Stomach (tissue), 9 donors: ENCODE data around the gene ERC1. TPM values are rescaled to one million over a fixed set of nuclear protein-coding genes. Genes with fewer than 3 reads are reported as not detected.
"Not testable (repeated sequence)": the region's sequence is repeated elsewhere in the genome, so short reads cannot be mapped to it uniquely, and the experiment has no call there.

Experiments
- DNase-seq, 2 donors: peaks; one replicate each; pipeline versions ENCODE4 v3.0.0 to v3.0.0-alpha.2; 2013 to 2019
- H3K27ac ChIP-seq, 5 donors: fragments of 200-600 bp in 4 of 5; sonication (generic) in 4 of 5; one replicate each; pipeline ENCODE4 v1.5.1; 2013 to 2019; ENCODE audit warnings: mild to moderate bottlenecking in 1 of 5, moderate library complexity in 1 of 5
- H3K27me3 ChIP-seq, 3 donors: fragments of 200-600 bp; sonication (generic); one replicate each; pipeline ENCODE4 v1.5.1; 2017 to 2019; ENCODE audit warnings: mixed run types in 1 of 3
- H3K36me3 ChIP-seq, 4 donors: fragments of 200-600 bp; sonication (generic); 1 replicate in 3 of 4; 2 replicates in 1 of 4; pipeline ENCODE4 v1.5.1; 2016 to 2019
- H3K4me1 ChIP-seq, 4 donors: fragments of 200-600 bp; sonication (generic); one replicate each; pipeline ENCODE4 v1.5.1; 2016 to 2019
- H3K4me3 ChIP-seq, 4 donors: fragments of 200-600 bp; sonication (generic) in 3 of 4; one replicate each; pipeline ENCODE4 v1.5.1; 2016 to 2019; ENCODE audit warnings: mild to moderate bottlenecking in 1 of 4
- H3K9me3 ChIP-seq, 4 donors: fragments of 200-600 bp; sonication (generic); one replicate each; pipeline ENCODE4 v1.5.1; 2016 to 2019
- EP300 ChIP-seq: sonication (generic); formaldehyde crosslinking; IDR thresholded peaks from one replicate; pipeline ENCODE4 v1.6.1; 2017; ENCODE audit warnings: antibody characterized with exemption
- POLR2A ChIP-seq, 4 donors: fragments of 450-650 bp; IDR thresholded peaks; one replicate each; pipeline ENCODE4 v1.6.1; 2016; ENCODE audit warnings: antibody characterized with exemption in 4 of 4, control low read depth in 2 of 4, mild to moderate bottlenecking in 1 of 4, moderate library complexity in 1 of 4
- POLR2AphosphoS5 ChIP-seq, 3 donors: sonication (generic); formaldehyde crosslinking; IDR thresholded peaks; one replicate each; pipeline ENCODE4 v1.6.1; 2016; ENCODE audit warnings: antibody characterized with exemption in 3 of 3
- WGBS, 5 donors: extraction: QIAGEN DNeasy Blood & Tissue Kit in 3 of 5; methylation state at CpG; one replicate each; pipeline versions ENCODE4 v1.1.5 to v1.1.7; 2013 to 2018; 5-methylcytosine and 5-hydroxymethylcytosine counted together
- intact Hi-C: fragments of 100-400 bp; cut with DNase I; formaldehyde crosslinking; loops from one replicate; pipeline ENCODE4 v1.15.1; 2023; ENCODE audit warnings: low total_unique reads
- polyA plus RNA-seq, 3 donors: library from polyadenylated mRNA; stranded (reverse); fragments of 200-250 nt; gene quantifications; one replicate each; pipeline ENCODE4 v1.2.3, GENCODE V29; 2013
- total RNA-seq, 5 donors: library from RNA; depleted of rRNA; stranded (reverse); fragments of >200 nt; gene quantifications; one replicate each; pipeline versions ENCODE4 v1.1.0 to v1.2.3, GENCODE V29; 2014 to 2016
- TF ChIP-seq, protein P1 (sequence below), 7 experiments: fragments of 450-650 bp in 4 of 7; fragments of 200-600 bp in 3 of 7; sonication (generic) in 3 of 7; IDR thresholded peaks; one replicate each; pipeline ENCODE4 v1.5.1; 2016 to 2019; ENCODE audit warnings: antibody characterized with exemption in 7 of 7, control low read depth in 2 of 7, mild to moderate bottlenecking in 1 of 7
- donor health status: healthy with polysubstance abuse.
- donor health status: Bipolar disorder and iron deficiency.
- donor health status: healthy.

ERC1 gene
- total and polyA plus RNA-seq, 8 donors, result 3.8 to 69.4 (median 51.6) TPM

DNA sequence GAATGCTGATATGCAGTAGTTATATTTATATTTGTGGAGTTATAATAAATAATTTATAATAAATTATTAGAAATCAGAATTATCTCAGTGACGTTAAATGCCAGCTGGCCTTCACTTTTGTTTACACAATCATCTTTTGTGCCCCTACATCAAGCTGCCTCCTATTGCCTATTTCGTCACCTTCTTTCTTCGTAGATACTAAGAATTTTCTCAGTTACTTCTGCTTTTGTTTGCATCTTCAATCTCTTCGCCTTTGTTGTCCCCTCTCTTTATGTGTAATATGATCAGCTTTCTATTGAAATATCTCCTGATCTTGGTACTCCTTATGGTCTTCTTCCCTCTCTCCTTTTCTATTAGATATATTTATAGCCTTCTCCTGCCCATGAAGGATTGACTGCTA is 197.0 kb downstream of the ERC1 start:
- H3K27me3 ChIP-seq, result no peaks in the 10 kb centered on the region
- intact Hi-C loops, result no loop called here
- TF ChIP-seq POLR2A (IDR thresholded peaks at IDR 0.05) (no peak), EP300 (no peak), POLR2AphosphoS5 (IDR thresholded peaks at IDR 0.05) (no peak)
- TF ChIP-seq, protein P1, sequence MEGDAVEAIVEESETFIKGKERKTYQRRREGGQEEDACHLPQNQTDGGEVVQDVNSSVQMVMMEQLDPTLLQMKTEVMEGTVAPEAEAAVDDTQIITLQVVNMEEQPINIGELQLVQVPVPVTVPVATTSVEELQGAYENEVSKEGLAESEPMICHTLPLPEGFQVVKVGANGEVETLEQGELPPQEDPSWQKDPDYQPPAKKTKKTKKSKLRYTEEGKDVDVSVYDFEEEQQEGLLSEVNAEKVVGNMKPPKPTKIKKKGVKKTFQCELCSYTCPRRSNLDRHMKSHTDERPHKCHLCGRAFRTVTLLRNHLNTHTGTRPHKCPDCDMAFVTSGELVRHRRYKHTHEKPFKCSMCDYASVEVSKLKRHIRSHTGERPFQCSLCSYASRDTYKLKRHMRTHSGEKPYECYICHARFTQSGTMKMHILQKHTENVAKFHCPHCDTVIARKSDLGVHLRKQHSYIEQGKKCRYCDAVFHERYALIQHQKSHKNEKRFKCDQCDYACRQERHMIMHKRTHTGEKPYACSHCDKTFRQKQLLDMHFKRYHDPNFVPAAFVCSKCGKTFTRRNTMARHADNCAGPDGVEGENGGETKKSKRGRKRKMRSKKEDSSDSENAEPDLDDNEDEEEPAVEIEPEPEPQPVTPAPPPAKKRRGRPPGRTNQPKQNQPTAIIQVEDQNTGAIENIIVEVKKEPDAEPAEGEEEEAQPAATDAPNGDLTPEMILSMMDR (IDR thresholded peaks at IDR 0.05), result no peak
- no peak for DNase-seq
- H3K27ac ChIP-seq, result no peak overlapping the region
- H3K9me3 ChIP-seq, result no peaks in the 10 kb centered on the region
- WGBS, 5 donors, result 82 to 95% (median 92%) methylated on average over 4 of the region's 4 CpGs
- H3K4me3 ChIP-seq, result no peak overlapping the region
- H3K36me3 ChIP-seq, result peaks cover 3 to 61% (median 53%) of the 10 kb centered on the region in 4 donors
- H3K4me1 ChIP-seq, result peaks cover 0 to 16% (median 0%) of the 10 kb centered on the region in 4 donors

DNA sequence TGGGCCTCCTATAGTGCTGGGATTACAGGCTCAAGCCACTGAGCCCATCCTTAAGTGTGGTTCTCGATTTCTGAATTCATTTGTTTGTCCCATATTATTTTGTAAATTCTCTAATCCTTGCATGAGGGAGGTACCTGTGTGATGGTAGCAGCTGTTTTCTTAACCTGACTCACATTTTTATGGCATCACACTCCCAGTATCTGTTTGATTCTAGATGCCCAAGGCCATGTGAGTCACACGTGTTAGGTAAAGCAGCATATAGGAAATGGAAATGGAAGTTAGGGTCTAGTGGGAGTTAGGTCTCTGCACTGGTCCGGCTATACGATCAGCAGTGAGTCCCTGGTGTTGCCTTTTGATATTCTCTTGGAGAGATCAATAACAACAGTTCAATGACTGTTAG is 198.1 kb downstream of the ERC1 start:
- WGBS, 5 donors, result 91 to 96% (median 91%) methylated on average over 4 of the region's 4 CpGs
- H3K27me3 ChIP-seq, result no peaks in the 10 kb centered on the region
- H3K4me1 ChIP-seq, result peaks cover 0 to 16% (median 0%) of the 10 kb centered on the region in 4 donors
- no peak overlapping the region for H3K4me3 ChIP-seq
- H3K36me3 ChIP-seq, result peaks cover 3 to 50% (median 44%) of the 10 kb centered on the region in 4 donors
- no peaks in the 10 kb centered on the region for H3K9me3 ChIP-seq
- no peak for DNase-seq
- H3K27ac ChIP-seq, result no peak overlapping the region
- TF ChIP-seq, protein P1 (IDR thresholded peaks at IDR 0.05), result no peak
- no peak for TF ChIP-seq POLR2AphosphoS5 (IDR thresholded peaks at IDR 0.05)
- TF ChIP-seq EP300, result no peak
- no peak for TF ChIP-seq POLR2A (IDR thresholded peaks at IDR 0.05)
- intact Hi-C loops, result no loop called here

DNA sequence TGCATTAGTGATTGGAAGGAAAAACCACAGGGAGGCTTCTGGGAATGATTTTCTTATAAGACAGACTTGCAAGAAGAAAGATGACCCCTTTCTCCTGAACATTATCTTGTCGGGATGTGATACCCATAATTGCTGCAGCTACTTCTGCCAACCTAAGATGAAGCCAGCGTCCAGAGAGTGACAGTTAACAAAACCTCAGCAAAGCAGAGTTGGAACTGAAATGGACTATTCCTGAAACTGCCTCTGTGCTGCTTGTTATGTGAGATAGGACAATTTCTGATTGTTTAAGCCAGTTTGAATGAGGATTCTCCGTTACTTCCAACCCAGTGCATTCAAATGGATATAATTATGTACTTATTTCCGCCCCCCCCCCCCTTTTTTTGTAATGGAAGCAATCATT is 204.5 kb downstream of the ERC1 start:
- H3K9me3 ChIP-seq, result peaks cover 0 to 8% (median 0%) of the 10 kb centered on the region in 4 donors
- TF ChIP-seq EP300 (no peak), POLR2A (IDR thresholded peaks at IDR 0.05) (no peak), POLR2AphosphoS5 (IDR thresholded peaks at IDR 0.05) (no peak)
- TF ChIP-seq, protein P1 (IDR thresholded peaks at IDR 0.05), result no peak
- H3K4me3 ChIP-seq, result no peak overlapping the region
- H3K27me3 ChIP-seq, result no peaks in the 10 kb centered on the region
- H3K36me3 ChIP-seq, result peaks cover 0 to 38% (median 29%) of the 10 kb centered on the region in 4 donors
- intact Hi-C loops, result no loop called here
- H3K27ac ChIP-seq, result no peak overlapping the region
- 87 to 96% (median 92%) methylated on average over 4 of the region's 4 CpGs for WGBS, 5 donors
- DNase-seq, result no peak
- H3K4me1 ChIP-seq, result peaks cover 0 to 25% (median 6%) of the 10 kb centered on the region in 4 donors

DNA sequence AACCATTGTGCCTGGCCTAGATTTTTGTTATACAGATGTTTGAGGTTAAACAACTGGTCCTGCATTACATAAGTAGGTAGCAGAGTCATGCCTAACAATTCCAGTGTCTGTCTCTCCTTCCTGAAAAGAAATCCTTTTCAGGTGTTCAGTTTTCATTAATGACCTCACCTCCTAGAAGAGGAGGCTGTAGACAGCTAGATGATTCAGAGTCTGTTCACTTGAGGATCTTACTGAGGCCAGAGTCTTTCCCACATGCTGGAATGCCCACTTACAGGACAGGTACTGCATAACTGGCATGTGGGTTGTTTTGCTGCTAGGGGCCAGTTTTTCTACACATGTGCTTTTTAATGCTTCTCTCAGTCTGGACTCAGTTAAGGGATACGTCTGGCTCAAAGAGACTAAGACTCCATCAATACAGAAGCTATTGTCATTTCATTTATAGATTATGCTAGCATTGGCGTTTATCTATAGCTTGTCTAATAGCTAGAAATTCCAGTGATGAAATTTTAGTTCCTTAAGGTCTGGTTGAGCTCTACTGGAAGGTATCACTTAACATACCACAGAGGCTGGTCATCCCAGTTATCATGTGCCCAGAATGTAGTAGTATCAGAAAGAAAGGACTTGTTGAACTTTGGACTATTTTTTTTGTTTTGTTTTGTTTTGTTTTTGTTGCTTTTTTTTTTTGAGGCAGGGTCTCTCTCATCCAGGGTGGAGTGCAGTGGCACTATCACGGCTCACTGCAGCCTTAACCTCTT is 206.4 kb downstream of the ERC1 start:
- intact Hi-C loops, result no loop called here
- H3K27me3 ChIP-seq, result no peaks in the 10 kb centered on the region
- peaks cover 0 to 15% (median 6%) of the 10 kb centered on the region in 4 donors for H3K4me1 ChIP-seq
- peaks cover 0 to 34% (median 24%) of the 10 kb centered on the region in 4 donors for H3K36me3 ChIP-seq
- no peak for DNase-seq
- 91 to 98% (median 95%) methylated on average over 3 of the region's 3 CpGs for WGBS, 5 donors
- TF ChIP-seq POLR2AphosphoS5 (IDR thresholded peaks at IDR 0.05), result no peak
- no peak for TF ChIP-seq EP300
- no peak for TF ChIP-seq POLR2A (IDR thresholded peaks at IDR 0.05)
- TF ChIP-seq, protein P1 (IDR thresholded peaks at IDR 0.05), result no peak
- H3K4me3 ChIP-seq, result no peak overlapping the region
- peaks cover 0 to 8% (median 0%) of the 10 kb centered on the region in 4 donors for H3K9me3 ChIP-seq
- H3K27ac ChIP-seq, result no peak overlapping the region

DNA sequence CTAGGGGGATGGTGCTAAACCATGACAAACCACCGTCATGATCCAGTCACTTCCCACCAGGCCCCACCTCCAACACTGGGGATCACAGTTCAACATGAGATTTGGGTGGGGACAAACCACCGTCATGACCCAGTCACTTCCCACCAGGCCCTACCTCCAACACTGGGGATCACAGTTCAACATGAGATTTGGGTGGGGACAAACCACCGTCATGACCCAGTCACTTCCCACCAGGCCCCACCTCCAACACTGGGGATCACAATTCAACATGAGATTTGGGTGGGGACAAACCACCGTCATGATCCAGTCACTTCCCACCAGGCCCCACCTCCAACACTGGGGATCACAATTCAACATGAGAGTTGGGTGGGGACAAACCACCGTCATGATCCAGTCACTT is 207.8 kb downstream of the ERC1 start:
- H3K9me3 ChIP-seq, intact Hi-C loops, H3K27me3 ChIP-seq, H3K27ac ChIP-seq, DNase-seq, H3K4me3 ChIP-seq: not testable (repeated sequence)
- WGBS, 5 donors, result 81 to 100% (median 97%) methylated on average over 5 of the region's 5 CpGs
- Histone ChIP-seq H3K36me3 (peaks cover 0 to 34% (median 24%) of the 10 kb centered on the region in 4 donors), H3K4me1 (peaks cover 0 to 22% (median 10%) of the 10 kb centered on the region in 4 donors)
